Measurements from ENCODE around the gene GIMAP5.

The GIMAP5 gene

GRCh38 chr7:150778014-150778737 lies 41.0 kb downstream of the GIMAP5 start:
- no peak for DNase-seq

GRCh38 chr7:150778738-150779301 lies 41.6 kb downstream of the GIMAP5 start:
- DNase-seq = peak; percentile 61 to 69

- no peak for DNase-seq
These were observed 43.1 kb downstream of the GIMAP5 start for GRCh38 chr7:150780292-150780691.

GRCh38 chr7:150781103-150781502 lies 43.9 kb downstream of the GIMAP5 start:
- no peak for DNase-seq

GRCh38 chr7:150781961-150782360 lies 44.7 kb downstream of the GIMAP5 start:
- no peak for DNase-seq

GRCh38 chr7:150784120-150784736 lies 47.0 kb downstream of the GIMAP5 start:
- DNase-seq = peak in 1 of 2 donors; percentile 1

- DNase-seq = no peak
These were observed 47.7 kb downstream of the GIMAP5 start for GRCh38 chr7:150784954-150785353.

- DNase-seq = peak in 1 of 2 donors; percentile 79
These were observed 50.4 kb downstream of the GIMAP5 start for GRCh38 chr7:150787321-150788281.

- no peak for DNase-seq
These were observed 51.5 kb downstream of the GIMAP5 start for GRCh38 chr7:150788474-150789269.

- DNase-seq = no peak
These were observed 53.3 kb downstream of the GIMAP5 start for GRCh38 chr7:150790416-150791075.

- no peak for DNase-seq
These were observed 54.1 kb downstream of the GIMAP5 start for GRCh38 chr7:150791304-150791703.

GRCh38 chr7:150791746-150792452 lies 54.7 kb downstream of the GIMAP5 start:
- no peak for DNase-seq

Data from bone marrow (tissue), 2 donors.